ENCODE results near the gene ANHX.

DNA sequence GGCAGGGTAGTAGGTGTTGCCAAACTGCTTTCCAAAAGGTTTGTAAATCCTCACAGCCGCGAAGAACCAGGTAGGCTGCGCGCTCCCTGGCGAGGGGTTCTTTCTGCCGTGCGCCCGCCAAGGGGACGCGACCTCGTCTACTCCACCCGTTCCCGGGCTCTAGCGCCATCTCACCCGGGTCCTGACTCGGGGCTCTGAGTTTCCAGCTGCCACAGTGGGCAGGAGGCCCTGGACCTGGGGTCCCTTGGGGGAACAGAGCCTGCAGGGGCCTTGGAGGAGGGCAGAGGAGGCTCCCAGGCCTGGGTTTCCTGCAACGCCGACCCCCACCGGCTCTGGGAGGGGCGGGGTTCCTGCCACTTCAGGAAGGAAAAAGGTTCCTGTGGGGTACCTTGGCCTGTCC lies 706 bp downstream of the ANHX start:
- TF ChIP-seq CTCF (IDR thresholded peaks at IDR 0.05; ENCODE audit: borderline replicate concordance, extremely low read depth, low read length, poor library complexity, severe bottlenecking): no peak
- TF ChIP-seq EZH2 (IDR thresholded peaks at IDR 0.05; ENCODE audit: borderline replicate concordance, low read depth, low read length, severe bottlenecking): no peak
